Measurements from ENCODE around the gene GNL3L.
"Not testable (repeated sequence)": the region's sequence is repeated elsewhere in the genome, so short reads cannot be mapped to it uniquely, and the experiment has no call there.

GRCh38 chrX:54542239-54542638 lies 12.2 kb downstream of the GNL3L start:
- not testable (repeated sequence) for TF ChIP-seq FOS (IDR thresholded peaks at IDR 0.05; ENCODE audit: borderline replicate concordance, insufficient read depth, low read length); POLR2AphosphoS5 (IDR thresholded peaks at IDR 0.05; ENCODE audit: insufficient read depth, low read depth, low read length); CTCF (IDR thresholded peaks at IDR 0.05; ENCODE audit: extremely low read depth in 1 of 2, insufficient read depth in 1 of 2, low read depth in 1 of 2, low read length in 2 of 2)
